Rectal smooth muscle tissue (tissue), 1 donor: Measurements from ENCODE around the gene KIAA0513.
"Not testable (repeated sequence)": the region's sequence is repeated elsewhere in the genome, so short reads cannot be mapped to it uniquely, and the experiment has no call there.

Source experiments
- H3K27ac ChIP-seq: one replicate; pipeline ENCODE4 v1.7.0; 2013; ENCODE audit warnings: low read depth, low read length, inconsistent platforms
- H3K27me3 ChIP-seq: one replicate; pipeline ENCODE4 v1.7.0; 2013; ENCODE audit warnings: low read length; ENCODE audit not compliant: control insufficient read depth, insufficient read depth
- H3K36me3 ChIP-seq: one replicate; pipeline ENCODE4 v1.7.0; 2013; ENCODE audit warnings: low read length; ENCODE audit not compliant: control insufficient read depth, insufficient read depth
- H3K4me1 ChIP-seq: one replicate; pipeline ENCODE4 v1.7.0; 2013; ENCODE audit warnings: low read length; ENCODE audit not compliant: control insufficient read depth, insufficient read depth
- H3K4me3 ChIP-seq: one replicate; pipeline ENCODE4 v1.7.0; 2013; ENCODE audit warnings: low read length
- H3K9ac ChIP-seq: one replicate; pipeline ENCODE4 v1.7.0; 2013; ENCODE audit warnings: low read length

KIAA0513 gene

GRCh38 chr16:85048921-85049562, 21.4 kb downstream of the KIAA0513 start:
- H3K4me1 ChIP-seq: no peaks in the 10 kb centered on the region
- H3K4me3 ChIP-seq: no peak overlapping the region
- no peak overlapping the region for H3K27ac ChIP-seq
- no peak overlapping the region for H3K9ac ChIP-seq
- no peaks in the 10 kb centered on the region for H3K27me3 ChIP-seq
- H3K36me3 ChIP-seq: no peaks in the 10 kb centered on the region

- Histone ChIP-seq H3K4me1 (peaks cover under 1% of the 10 kb centered on the region), H3K4me3 (no peak overlapping the region), H3K27me3 (no peaks in the 10 kb centered on the region), H3K27ac (no peak overlapping the region), H3K36me3 (no peaks in the 10 kb centered on the region), H3K9ac (no peak overlapping the region)
Measured at GRCh38 chr16:85049706-85050305, 22.2 kb downstream of the KIAA0513 start.

- H3K36me3 ChIP-seq: no peaks in the 10 kb centered on the region
- H3K27me3 ChIP-seq: no peaks in the 10 kb centered on the region
- no peak overlapping the region for H3K9ac ChIP-seq
- H3K27ac ChIP-seq: no peak overlapping the region
- peaks cover 11% of the 10 kb centered on the region for H3K4me1 ChIP-seq
- no peak overlapping the region for H3K4me3 ChIP-seq
Measured at GRCh38 chr16:85051067-85051581, 23.5 kb downstream of the KIAA0513 start.

GRCh38 chr16:85051683-85052082, 24.1 kb downstream of the KIAA0513 start:
- Histone ChIP-seq H3K4me3 (no peak overlapping the region), H3K9ac (no peak overlapping the region), H3K36me3 (no peaks in the 10 kb centered on the region), H3K27ac (no peak overlapping the region), H3K4me1 (peaks cover 11% of the 10 kb centered on the region), H3K27me3 (no peaks in the 10 kb centered on the region)

- Histone ChIP-seq H3K27ac (no peak overlapping the region), H3K27me3 (no peaks in the 10 kb centered on the region), H3K4me1 (peaks cover 11% of the 10 kb centered on the region), H3K4me3 (no peak overlapping the region), H3K9ac (no peak overlapping the region), H3K36me3 (no peaks in the 10 kb centered on the region)
Measured at GRCh38 chr16:85052536-85052935, 24.9 kb downstream of the KIAA0513 start.

GRCh38 chr16:85054321-85054720, 26.7 kb downstream of the KIAA0513 start:
- not testable (repeated sequence) for H3K36me3 ChIP-seq, H3K4me3 ChIP-seq, H3K27me3 ChIP-seq, H3K27ac ChIP-seq, H3K9ac ChIP-seq
- peaks cover 11% of the 10 kb centered on the region for H3K4me1 ChIP-seq

- Histone ChIP-seq H3K27me3 (no peaks in the 10 kb centered on the region), H3K4me1 (peaks cover 11% of the 10 kb centered on the region), H3K4me3 (peak overlapping the region; percentile 49), H3K9ac (no peak overlapping the region), H3K36me3 (no peaks in the 10 kb centered on the region), H3K27ac (peak overlapping the region; percentile 79)
Measured at GRCh38 chr16:85054948-85055492, 27.4 kb downstream of the KIAA0513 start.

GRCh38 chr16:85055493-85056210, 28.1 kb downstream of the KIAA0513 start:
- Histone ChIP-seq H3K4me1 (peaks cover 11% of the 10 kb centered on the region), H3K9ac (peak overlapping the region; percentile 13), H3K36me3 (no peaks in the 10 kb centered on the region), H3K4me3 (peak overlapping the region; percentile 49), H3K27me3 (no peaks in the 10 kb centered on the region), H3K27ac (peak overlapping the region; percentile 79)

- H3K9ac ChIP-seq: no peak overlapping the region
- H3K36me3 ChIP-seq: no peaks in the 10 kb centered on the region
- no peaks in the 10 kb centered on the region for H3K27me3 ChIP-seq
- H3K27ac ChIP-seq: peak overlapping the region; percentile 79
- H3K4me3 ChIP-seq: peak overlapping the region; percentile 49
- peaks cover 11% of the 10 kb centered on the region for H3K4me1 ChIP-seq
Measured at GRCh38 chr16:85056211-85056748, 28.7 kb downstream of the KIAA0513 start.

- H3K27ac ChIP-seq: no peak overlapping the region
- no peak overlapping the region for H3K4me3 ChIP-seq
- H3K9ac ChIP-seq: no peak overlapping the region
- no peaks in the 10 kb centered on the region for H3K27me3 ChIP-seq
- peaks cover 11% of the 10 kb centered on the region for H3K4me1 ChIP-seq
- H3K36me3 ChIP-seq: no peaks in the 10 kb centered on the region
Measured at GRCh38 chr16:85057212-85057889, 29.8 kb downstream of the KIAA0513 start.

GRCh38 chr16:85057948-85058347, 30.4 kb downstream of the KIAA0513 start:
- Histone ChIP-seq H3K27ac (no peak overlapping the region), H3K9ac (no peak overlapping the region), H3K27me3 (no peaks in the 10 kb centered on the region), H3K4me3 (no peak overlapping the region), H3K36me3 (no peaks in the 10 kb centered on the region), H3K4me1 (peaks cover 11% of the 10 kb centered on the region)

- no peak overlapping the region for H3K4me3 ChIP-seq
- no peaks in the 10 kb centered on the region for H3K27me3 ChIP-seq
- peaks cover 11% of the 10 kb centered on the region for H3K4me1 ChIP-seq
- no peak overlapping the region for H3K9ac ChIP-seq
- no peak overlapping the region for H3K27ac ChIP-seq
- no peaks in the 10 kb centered on the region for H3K36me3 ChIP-seq
Measured at GRCh38 chr16:85058909-85059308, 31.3 kb downstream of the KIAA0513 start.
